HepG2 (cell line): ENCODE results near the gene RNASE11. TPM values are rescaled to one million over a fixed set of nuclear protein-coding genes. Genes with fewer than 3 reads are reported as not detected.

Experiments
- DDIT3 ChIP-seq: sonication (generic); formaldehyde crosslinking; IDR thresholded peaks from 2 replicates; pipeline ENCODE4 v1.4.0; 2020; ENCODE audit warnings: mild to moderate bottlenecking, missing genetic modification reagents
- KAT7 ChIP-seq: IDR thresholded peaks from 2 replicates; pipeline ENCODE4 v1.6.1; 2018; ENCODE audit warnings: borderline replicate concordance, missing compliant biosample characterization
- KDM1A ChIP-seq: IDR thresholded peaks from 2 replicates; pipeline ENCODE4 v1.6.1; 2016; ENCODE audit warnings: missing compliant biosample characterization
- RFX3 ChIP-seq: IDR thresholded peaks from 2 replicates; pipeline ENCODE4 v1.6.1; 2016; ENCODE audit warnings: missing biosample characterization, missing genetic modification reagents
- RFXANK ChIP-seq: IDR thresholded peaks from 2 replicates; pipeline ENCODE4 v1.6.1; 2016
- RNF2 ChIP-seq: fragments of 450-650 bp; conservative IDR thresholded peaks from 2 replicates; pipeline ENCODE4 v1.6.1; 2016; ENCODE audit warnings: low read depth
- TEAD3 ChIP-seq: optimal IDR thresholded peaks from 2 replicates; pipeline ENCODE3; 2016; ENCODE audit warnings: borderline replicate concordance
- THAP9 ChIP-seq: sonication (generic); formaldehyde crosslinking; IDR thresholded peaks from 2 replicates; pipeline ENCODE4; 2020; ENCODE audit warnings: missing genetic modification reagents, mild to moderate bottlenecking, borderline replicate concordance
- U2AF1 ChIP-seq: fragments of 200-400 bp; formaldehyde crosslinking; optimal IDR thresholded peaks from 2 replicates; pipeline ENCODE3; 2017; ENCODE audit warnings: mild to moderate bottlenecking, low read depth, low read length
- ZFP36 ChIP-seq: fragments of 150-350 bp; IDR thresholded peaks from 2 replicates; pipeline ENCODE4 v1.6.1; 2018; ENCODE audit warnings: borderline replicate concordance, low read length, low read depth; ENCODE audit not compliant: partially characterized antibody
- ZGPAT ChIP-seq: IDR thresholded peaks from 2 replicates; pipeline ENCODE4 v1.6.1; 2016; ENCODE audit warnings: mild to moderate bottlenecking
- ZNF124 ChIP-seq: sonication (generic); formaldehyde crosslinking; IDR thresholded peaks from 2 replicates; pipeline ENCODE4 v1.4.0; 2020; ENCODE audit warnings: missing genetic modification reagents
- ZNF34 ChIP-seq: sonication (generic); formaldehyde crosslinking; IDR thresholded peaks from 2 replicates; pipeline ENCODE4 v1.4.0; 2020; ENCODE audit warnings: mild to moderate bottlenecking, missing genetic modification reagents, borderline replicate concordance
- ZNF557 ChIP-seq: sonication (generic); formaldehyde crosslinking; IDR thresholded peaks from 2 replicates; pipeline ENCODE4 v1.4.0; 2020; ENCODE audit warnings: missing genetic modification reagents
- ZNF569 ChIP-seq: sonication (generic); formaldehyde crosslinking; IDR thresholded peaks from 2 replicates; pipeline ENCODE4 v1.5.0; 2020; ENCODE audit warnings: mild to moderate bottlenecking, missing genetic modification reagents, moderate library complexity, borderline replicate concordance
- ZNF615 ChIP-seq: sonication (generic); formaldehyde crosslinking; IDR thresholded peaks from 2 replicates; pipeline ENCODE4 v1.5.0; 2020; ENCODE audit warnings: mild to moderate bottlenecking, missing genetic modification reagents, borderline replicate concordance
- ZNF710 ChIP-seq: sonication (generic); formaldehyde crosslinking; IDR thresholded peaks from 2 replicates; pipeline ENCODE4 v1.5.0; 2020; ENCODE audit warnings: mild to moderate bottlenecking, missing genetic modification reagents, borderline replicate concordance
- ZNF720 ChIP-seq: sonication (generic); formaldehyde crosslinking; IDR thresholded peaks from 2 replicates; pipeline ENCODE4 v1.4.0; 2020; ENCODE audit warnings: missing genetic modification reagents
- ZNF781 ChIP-seq: sonication (generic); formaldehyde crosslinking; IDR thresholded peaks from 2 replicates; pipeline ENCODE4 v1.5.1; 2020; ENCODE audit warnings: borderline replicate concordance, mild to moderate bottlenecking, missing genetic modification reagents; ENCODE audit errors: not compliant biosample characterization
- polyA plus RNA-seq, 8 experiments: library from polyadenylated mRNA; depleted of rRNA in 3 of 8; stranded (reverse) in 7 of 8; unstranded in 1 of 8; fragments of >200 nt; fragmentation: Illumina TruSeq in 4 of 8; extraction: Trizol in 4 of 8; gene quantifications; 2 replicates each; pipeline versions ENCODE4 v1.2.1 to v1.2.3, GENCODE V29; 2011 to 2016; ENCODE audit warnings: low read depth in 4 of 8, missing spikeins in 1 of 8, mixed read lengths in 1 of 8; ENCODE audit not compliant: insufficient read depth in 1 of 8
- total RNA-seq, 5 experiments: library from RNA; depleted of rRNA; stranded (reverse); fragments of >200 nt; fragmentation: Illumina TruSeq; extraction: Trizol; gene quantifications; 2 replicates each; pipeline ENCODE4 v1.2.3, GENCODE V29; 2016; ENCODE audit warnings: low read depth in 1 of 5
- TF ChIP-seq, protein P1 (sequence below): sonication (generic); formaldehyde crosslinking; conservative IDR thresholded peaks from 2 replicates; pipeline ENCODE4 v1.4.0; 2020; ENCODE audit warnings: mild to moderate bottlenecking, missing genetic modification reagents, moderate library complexity

Gene RNASE11
- total and polyA plus RNA-seq, 2 of the 13 experiments (the other 11 are each of a cell fraction or from before 2014, with no cell fraction given) = not detected

DNA sequence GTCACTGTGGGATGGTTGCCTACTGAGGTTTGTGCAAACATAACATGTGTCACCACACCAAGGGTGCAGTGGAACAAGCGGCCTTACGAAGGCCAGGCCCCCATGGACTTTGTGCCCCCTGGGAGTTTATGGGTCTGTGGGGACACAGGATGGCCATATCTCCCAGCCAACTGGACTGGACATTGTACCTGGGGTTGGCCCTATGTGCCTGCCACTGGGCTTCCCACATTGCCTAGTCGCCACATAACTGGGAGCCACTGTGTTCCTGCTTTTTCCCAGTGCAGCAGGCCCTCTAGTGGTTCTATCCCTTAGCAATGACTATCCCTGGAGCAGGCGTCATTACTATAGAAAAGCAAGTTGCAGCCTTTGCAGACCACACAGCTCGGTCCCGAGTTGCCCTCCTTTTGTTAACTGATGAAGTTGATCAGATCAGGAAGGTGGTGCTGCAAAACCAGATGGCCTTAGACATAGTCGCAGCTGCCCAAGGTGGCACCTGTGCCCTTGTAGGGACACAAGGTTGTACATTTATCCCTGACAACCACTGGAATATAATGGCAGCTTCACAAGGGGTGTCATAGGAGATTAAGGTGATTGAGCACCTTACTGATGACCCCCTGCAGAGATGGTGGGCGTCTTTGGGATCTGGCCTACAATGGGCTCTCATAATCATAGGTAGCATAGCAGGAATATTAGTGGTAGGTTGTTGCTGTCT, 18.5 kb upstream of the RNASE11 start (continued):
- TF ChIP-seq THAP9 (CRISPR knock-in tag) = peak; percentile 43; the same call in 1 of the 2 replicates
- TF ChIP-seq KAT7 (CRISPR knock-in tag) = no peak
- TF ChIP-seq RNF2 = no peak
- TF ChIP-seq TEAD3 (CRISPR knock-in tag) = peak; percentile 84
- no peak for TF ChIP-seq ZNF615 (CRISPR knock-in tag)
- TF ChIP-seq DDIT3 (CRISPR knock-in tag) = no peak
- TF ChIP-seq ZGPAT (CRISPR knock-in tag) = peak; percentile 60; the same call in 1 of the 2 replicates
- TF ChIP-seq ZNF124 (CRISPR knock-in tag) = no peak
- TF ChIP-seq U2AF1 = no peak
- no peak for TF ChIP-seq ZNF710 (CRISPR knock-in tag)
- TF ChIP-seq RFXANK (CRISPR knock-in tag) = no peak
- TF ChIP-seq, protein P1, sequence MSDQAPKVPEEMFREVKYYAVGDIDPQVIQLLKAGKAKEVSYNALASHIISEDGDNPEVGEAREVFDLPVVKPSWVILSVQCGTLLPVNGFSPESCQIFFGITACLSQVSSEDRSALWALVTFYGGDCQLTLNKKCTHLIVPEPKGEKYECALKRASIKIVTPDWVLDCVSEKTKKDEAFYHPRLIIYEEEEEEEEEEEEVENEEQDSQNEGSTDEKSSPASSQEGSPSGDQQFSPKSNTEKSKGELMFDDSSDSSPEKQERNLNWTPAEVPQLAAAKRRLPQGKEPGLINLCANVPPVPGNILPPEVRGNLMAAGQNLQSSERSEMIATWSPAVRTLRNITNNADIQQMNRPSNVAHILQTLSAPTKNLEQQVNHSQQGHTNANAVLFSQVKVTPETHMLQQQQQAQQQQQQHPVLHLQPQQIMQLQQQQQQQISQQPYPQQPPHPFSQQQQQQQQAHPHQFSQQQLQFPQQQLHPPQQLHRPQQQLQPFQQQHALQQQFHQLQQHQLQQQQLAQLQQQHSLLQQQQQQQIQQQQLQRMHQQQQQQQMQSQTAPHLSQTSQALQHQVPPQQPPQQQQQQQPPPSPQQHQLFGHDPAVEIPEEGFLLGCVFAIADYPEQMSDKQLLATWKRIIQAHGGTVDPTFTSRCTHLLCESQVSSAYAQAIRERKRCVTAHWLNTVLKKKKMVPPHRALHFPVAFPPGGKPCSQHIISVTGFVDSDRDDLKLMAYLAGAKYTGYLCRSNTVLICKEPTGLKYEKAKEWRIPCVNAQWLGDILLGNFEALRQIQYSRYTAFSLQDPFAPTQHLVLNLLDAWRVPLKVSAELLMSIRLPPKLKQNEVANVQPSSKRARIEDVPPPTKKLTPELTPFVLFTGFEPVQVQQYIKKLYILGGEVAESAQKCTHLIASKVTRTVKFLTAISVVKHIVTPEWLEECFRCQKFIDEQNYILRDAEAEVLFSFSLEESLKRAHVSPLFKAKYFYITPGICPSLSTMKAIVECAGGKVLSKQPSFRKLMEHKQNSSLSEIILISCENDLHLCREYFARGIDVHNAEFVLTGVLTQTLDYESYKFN (CRISPR knock-in tag) = peak; percentile 75
- no peak for TF ChIP-seq RFX3 (CRISPR knock-in tag)
- TF ChIP-seq ZNF720 (CRISPR knock-in tag) = no peak
- TF ChIP-seq ZNF557 (CRISPR knock-in tag) = no peak
- no peak for TF ChIP-seq ZFP36
- no peak for TF ChIP-seq KDM1A (CRISPR knock-in tag)
- no peak for TF ChIP-seq ZNF569 (CRISPR knock-in tag)
- no peak for TF ChIP-seq ZNF781 (CRISPR knock-in tag)
- TF ChIP-seq ZNF34 (CRISPR knock-in tag) = no peak
